HG03196 (cell line): ENCODE results near the gene CFAP99.
"Not testable (repeated sequence)": the region's sequence is repeated elsewhere in the genome, so short reads cannot be mapped to it uniquely, and the experiment has no call there.

Experiments used
- ATAC-seq: cut with Tn5 transposase; IDR thresholded peaks from one replicate; pipeline ENCODE4 v1.9.1; 2021; ENCODE audit not compliant: unreplicated experiment

Gene CFAP99

GRCh38 chr4:2427383-2428334, 8.9 kb downstream of the CFAP99 start:
- no peak for ATAC-seq

- no peak for ATAC-seq
Observed at GRCh38 chr4:2428496-2429213, 9.9 kb downstream of the CFAP99 start.

GRCh38 chr4:2429945-2430757, 11.4 kb downstream of the CFAP99 start:
- not testable (repeated sequence) for ATAC-seq

- no peak for ATAC-seq
Observed at GRCh38 chr4:2432004-2432403, 13.2 kb downstream of the CFAP99 start.

- no peak for ATAC-seq
Observed at GRCh38 chr4:2432991-2433530, 14.3 kb downstream of the CFAP99 start.

GRCh38 chr4:2433609-2434350, 15.0 kb downstream of the CFAP99 start:
- ATAC-seq: no peak

GRCh38 chr4:2434420-2434819, 15.7 kb downstream of the CFAP99 start:
- no peak for ATAC-seq

- no peak for ATAC-seq
Observed at GRCh38 chr4:2436301-2436700, 17.5 kb downstream of the CFAP99 start.

GRCh38 chr4:2436761-2437474, 18.2 kb downstream of the CFAP99 start:
- no peak for ATAC-seq

GRCh38 chr4:2437475-2438215, 18.9 kb downstream of the CFAP99 start:
- no peak for ATAC-seq

- no peak for ATAC-seq
Observed at GRCh38 chr4:2438822-2439718, 20.3 kb downstream of the CFAP99 start.

GRCh38 chr4:2441393-2442174, 22.8 kb downstream of the CFAP99 start:
- peak; percentile 79 for ATAC-seq

GRCh38 chr4:2442175-2442993, 23.6 kb downstream of the CFAP99 start:
- no peak for ATAC-seq

- ATAC-seq: no peak
Observed at GRCh38 chr4:2443061-2443730, 24.4 kb downstream of the CFAP99 start.

GRCh38 chr4:2443956-2444740, 25.4 kb downstream of the CFAP99 start:
- ATAC-seq: no peak
